Parathyroid adenoma (tissue), 2 donors: ENCODE measurements around the gene SCGB1A1.

ENCODE experiments used
- H2AFZ ChIP-seq: fragments of 300-600 bp; sonication (generic); one replicate; pipeline ENCODE4 v1.7.0; 2017; ENCODE audit warnings: antibody characterized with exemption, mild to moderate bottlenecking
- H3K27ac ChIP-seq: fragments of 300-600 bp; sonication (generic); one replicate; pipeline ENCODE4 v1.7.0; 2017
- H3K27me3 ChIP-seq: fragments of 300-600 bp; sonication (generic); one replicate; pipeline ENCODE4 v1.7.0; 2017; ENCODE audit warnings: low read length; ENCODE audit not compliant: control insufficient read depth, insufficient read depth
- H3K36me3 ChIP-seq: fragments of 300-600 bp; sonication (generic); one replicate; pipeline ENCODE4 v1.7.0; 2017; ENCODE audit warnings: low read length; ENCODE audit not compliant: control insufficient read depth, insufficient read depth
- H3K4me1 ChIP-seq: fragments of 300-600 bp; sonication (generic); one replicate; pipeline ENCODE4 v1.7.0; 2017; ENCODE audit warnings: control low read depth
- H3K4me2 ChIP-seq: fragments of 300-600 bp; sonication (generic); one replicate; pipeline ENCODE4 v1.7.0; 2017; ENCODE audit warnings: low read length
- H3K4me3 ChIP-seq: fragments of 300-600 bp; sonication (generic); one replicate; pipeline ENCODE4 v1.7.0; 2017; ENCODE audit warnings: low read depth, low read length
- H3K79me2 ChIP-seq: fragments of 300-600 bp; sonication (generic); one replicate; pipeline ENCODE4 v1.7.0; 2017; ENCODE audit warnings: control low read depth
- H3K9ac ChIP-seq: fragments of 300-600 bp; sonication (generic); one replicate; pipeline ENCODE4 v1.7.0; 2017; ENCODE audit warnings: mild to moderate bottlenecking
- H3K9me3 ChIP-seq: fragments of 300-600 bp; sonication (generic); one replicate; pipeline ENCODE4 v1.7.0; 2017; ENCODE audit warnings: low read length; ENCODE audit not compliant: control insufficient read depth
- CTCF ChIP-seq: fragments of 300-600 bp; sonication (generic); IDR thresholded peaks from one replicate; pipeline ENCODE4 v1.7.0; 2017; ENCODE audit warnings: antibody characterized with exemption, mild to moderate bottlenecking
- donor health status: primary hyperparathyroidism.

The SCGB1A1 gene

GRCh38 chr11:62458212-62459002, 39.6 kb downstream of the SCGB1A1 start:
- H3K9ac ChIP-seq: no peak overlapping the region
- no peaks in the 10 kb centered on the region for H3K27me3 ChIP-seq
- H3K4me3 ChIP-seq: no peak overlapping the region
- no peaks in the 10 kb centered on the region for H3K9me3 ChIP-seq
- H2AFZ ChIP-seq: no peak overlapping the region
- no peak overlapping the region for H3K27ac ChIP-seq
- no peaks in the 10 kb centered on the region for H3K79me2 ChIP-seq
- TF ChIP-seq CTCF: no peak
- H3K4me2 ChIP-seq: no peak overlapping the region
- no peaks in the 10 kb centered on the region for H3K36me3 ChIP-seq
- H3K4me1 ChIP-seq: no peaks in the 10 kb centered on the region

- Histone ChIP-seq H3K4me1 (no peaks in the 10 kb centered on the region), H2AFZ (no peak overlapping the region), H3K4me2 (no peak overlapping the region), H3K9ac (no peak overlapping the region), H3K36me3 (no peaks in the 10 kb centered on the region), H3K27me3 (no peaks in the 10 kb centered on the region), H3K79me2 (no peaks in the 10 kb centered on the region), H3K27ac (no peak overlapping the region), H3K4me3 (no peak overlapping the region), H3K9me3 (no peaks in the 10 kb centered on the region)
- no peak for TF ChIP-seq CTCF
These were observed 40.2 kb downstream of the SCGB1A1 start for GRCh38 chr11:62459080-62459479.

GRCh38 chr11:62461740-62462507, 43.1 kb downstream of the SCGB1A1 start:
- no peaks in the 10 kb centered on the region for H3K9me3 ChIP-seq

GRCh38 chr11:62462508-62462892, 43.7 kb downstream of the SCGB1A1 start:
- H2AFZ ChIP-seq: no peak overlapping the region
- H3K27me3 ChIP-seq: no peaks in the 10 kb centered on the region
- no peaks in the 10 kb centered on the region for H3K4me1 ChIP-seq
- H3K9me3 ChIP-seq: no peaks in the 10 kb centered on the region
- TF ChIP-seq CTCF: no peak
- no peak overlapping the region for H3K4me2 ChIP-seq
- no peaks in the 10 kb centered on the region for H3K36me3 ChIP-seq
- H3K27ac ChIP-seq: no peak overlapping the region
- H3K79me2 ChIP-seq: no peaks in the 10 kb centered on the region
- no peak overlapping the region for H3K4me3 ChIP-seq
- H3K9ac ChIP-seq: no peak overlapping the region

More at GRCh38 chr11:62461740-62462507, 43.1 kb downstream of the SCGB1A1 start:
- Histone ChIP-seq H2AFZ (no peak overlapping the region), H3K79me2 (no peaks in the 10 kb centered on the region), H3K9ac (no peak overlapping the region), H3K27me3 (no peaks in the 10 kb centered on the region), H3K4me3 (no peak overlapping the region), H3K36me3 (no peaks in the 10 kb centered on the region), H3K27ac (no peak overlapping the region), H3K4me1 (no peaks in the 10 kb centered on the region), H3K4me2 (no peak overlapping the region)
- TF ChIP-seq CTCF: no peak
